T-helper 17 cell (primary cell): Measurements from ENCODE around the gene DHX16. TPM values are rescaled to one million over a fixed set of nuclear protein-coding genes. Genes with fewer than 3 reads are reported as not detected.
"Not testable (repeated sequence)": the region's sequence is repeated elsewhere in the genome, so short reads cannot be mapped to it uniquely, and the experiment has no call there.

Experiments
- ATAC-seq: fragments of 150-1000 bp; cut with Tn5 transposase; 2 replicates; pipeline ENCODE4 v1.10.0; 2021; ENCODE audit warnings: mild to moderate bottlenecking, moderate library complexity
- DNase-seq, 3 donors: peaks; one replicate each; pipeline versions ENCODE4 v3.0.0 to v3.0.0-alpha.2; 2020 to 2021
- H3K9me3 ChIP-seq: one replicate; pipeline ENCODE4 v1.7.0; 2013; ENCODE audit warnings: low read length, mild to moderate bottlenecking; ENCODE audit not compliant: control insufficient read depth, poor library complexity, severe bottlenecking
- H3K27ac Mint-ChIP-seq: one replicate; pipeline ENCODE4 v1.8.0; 2022; ENCODE audit warnings: mild to moderate bottlenecking, moderate library complexity, mixed read lengths
- H3K27me3 Mint-ChIP-seq: one replicate; pipeline ENCODE4 v1.8.0; 2022; ENCODE audit warnings: mixed read lengths
- H3K36me3 Mint-ChIP-seq: one replicate; pipeline ENCODE4 v1.8.0; 2022; ENCODE audit warnings: low read depth, mixed read lengths
- H3K4me1 Mint-ChIP-seq: one replicate; pipeline ENCODE4 v1.8.0; 2022; ENCODE audit warnings: mild to moderate bottlenecking, mixed read lengths
- H3K4me3 Mint-ChIP-seq: one replicate; pipeline ENCODE4 v1.8.0; 2022; ENCODE audit warnings: mild to moderate bottlenecking, moderate library complexity, mixed read lengths
- total RNA-seq, 4 donors: library from RNA in 2 of 4; stranded (reverse) in 2 of 4; gene quantifications; one replicate each; pipeline ENCODE4 v1.2.3 and lab custom pipeline; 2022 to 2026

Gene DHX16
- total RNA-seq (10 to 100 TPM; 23.5 to 25.6 TPM), total RNA-seq (lab: John Stamatoyannopoulos, UW) (74.2 to 118 reads per million in 2 donors)

- H3K27ac Mint-ChIP-seq, result peak within 1 kb of the TSS; percentile 95
- peaks cover 32% of the 10 kb centered on the region for H3K4me1 Mint-ChIP-seq
- no peaks in the 10 kb centered on the region for H3K27me3 Mint-ChIP-seq
- no peaks in the 10 kb centered on the region for H3K9me3 ChIP-seq
- peak within 1 kb of the TSS; percentile 94 for H3K4me3 Mint-ChIP-seq
- peaks cover 14% of the 10 kb centered on the region for H3K36me3 Mint-ChIP-seq
- DNase-seq, result peak; percentile 73 to 81 (median 79)
- ATAC-seq, result peak; percentile 84
Measured at GRCh38 chr6:30672445-30673253, at the start of gene DHX16. Gene DHX16 (minus strand): TSS chr6:30673006. CDS start chr6:30672841, 165 bp downstream.

DNA sequence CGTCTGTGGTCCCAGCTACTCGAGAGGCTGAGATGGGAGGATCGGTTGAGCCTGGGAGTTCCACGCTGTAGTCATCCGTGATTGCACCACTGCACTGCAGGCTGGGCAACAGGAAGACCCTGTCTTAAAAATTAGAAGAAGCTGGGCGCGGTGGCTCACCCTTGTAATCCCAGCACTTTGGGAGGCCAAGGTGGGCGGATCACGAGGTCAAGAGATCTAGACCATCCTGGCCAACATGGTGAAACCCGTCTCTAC, 49.1 kb upstream of the DHX16 start:
- not testable (repeated sequence) for H3K36me3 Mint-ChIP-seq, DNase-seq

DNA sequence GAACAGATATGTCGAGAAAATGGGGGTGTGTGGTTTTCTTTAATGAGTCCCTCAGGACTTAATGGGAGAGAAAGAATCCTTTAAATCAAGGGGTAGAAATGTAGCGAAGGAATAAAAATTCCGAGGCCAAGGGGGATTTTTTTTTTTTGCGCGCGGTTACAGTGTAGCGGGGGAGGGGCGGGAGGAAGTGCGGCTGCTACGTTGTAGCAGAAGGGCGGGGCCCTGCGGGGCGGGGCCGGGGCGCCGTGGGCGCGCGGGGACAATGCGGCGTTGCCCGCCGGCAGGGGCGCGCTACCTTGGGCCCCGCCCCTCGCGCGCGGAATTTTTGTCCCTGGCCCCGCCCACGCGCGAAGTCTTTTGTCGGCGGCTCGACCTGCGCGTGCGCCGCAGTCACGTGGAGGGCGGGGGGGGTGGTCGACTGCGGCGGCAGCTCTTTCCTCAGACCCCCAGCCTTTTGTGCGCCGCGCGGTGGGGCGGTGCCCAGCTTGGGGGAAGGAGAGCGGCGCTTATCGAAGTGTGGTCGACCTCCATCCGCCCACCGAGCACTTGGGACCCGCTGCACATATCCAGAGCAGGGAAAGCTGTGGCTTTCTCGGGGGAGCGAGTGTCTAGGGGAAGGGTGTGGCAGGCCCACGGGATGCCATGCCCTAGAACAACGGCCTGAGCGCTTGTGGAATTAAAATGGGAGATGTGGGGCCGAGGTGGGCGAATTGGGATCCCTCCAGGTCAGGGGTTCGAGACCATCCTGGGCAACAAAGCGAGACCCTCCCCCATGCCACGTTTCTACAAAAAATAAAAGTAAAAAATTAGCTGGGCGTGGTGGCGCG, 48.6 kb upstream of the DHX16 start:
- peak; percentile 47 for ATAC-seq
- no peaks in the 10 kb centered on the region for H3K9me3 ChIP-seq
- peaks cover 54% of the 10 kb centered on the region for H3K4me1 Mint-ChIP-seq
- H3K36me3 Mint-ChIP-seq, result peaks cover 9% of the 10 kb centered on the region
- DNase-seq, result peak; percentile 95 to 98 (median 96)
- no peaks in the 10 kb centered on the region for H3K27me3 Mint-ChIP-seq
- H3K27ac Mint-ChIP-seq, result peak overlapping the region; percentile 94
- peak overlapping the region; percentile 96 for H3K4me3 Mint-ChIP-seq

More for the DNA sequence above, 49.1 kb upstream of the DHX16 start:
- Mint-ChIP-seq H3K27ac (peak overlapping the region; percentile 94), H3K4me3 (peak overlapping the region; percentile 96), H3K4me1 (peaks cover 52% of the 10 kb centered on the region)
- H3K9me3 ChIP-seq, ATAC-seq, H3K27me3 Mint-ChIP-seq: not testable (repeated sequence)

- DNase-seq (peak; percentile 23 to 37 (median 24)), ATAC-seq (no peak)
- Mint-ChIP-seq H3K27me3 (no peaks in the 10 kb centered on the region), H3K27ac (peak overlapping the region; percentile 94), H3K4me1 (peaks cover 55% of the 10 kb centered on the region), H3K4me3 (peak overlapping the region; percentile 96), H3K36me3 (peaks cover 9% of the 10 kb centered on the region)
- H3K9me3 ChIP-seq, result no peaks in the 10 kb centered on the region
Measured at GRCh38 chr6:30720738-30721197, 48.0 kb upstream of the DHX16 start.

DNA sequence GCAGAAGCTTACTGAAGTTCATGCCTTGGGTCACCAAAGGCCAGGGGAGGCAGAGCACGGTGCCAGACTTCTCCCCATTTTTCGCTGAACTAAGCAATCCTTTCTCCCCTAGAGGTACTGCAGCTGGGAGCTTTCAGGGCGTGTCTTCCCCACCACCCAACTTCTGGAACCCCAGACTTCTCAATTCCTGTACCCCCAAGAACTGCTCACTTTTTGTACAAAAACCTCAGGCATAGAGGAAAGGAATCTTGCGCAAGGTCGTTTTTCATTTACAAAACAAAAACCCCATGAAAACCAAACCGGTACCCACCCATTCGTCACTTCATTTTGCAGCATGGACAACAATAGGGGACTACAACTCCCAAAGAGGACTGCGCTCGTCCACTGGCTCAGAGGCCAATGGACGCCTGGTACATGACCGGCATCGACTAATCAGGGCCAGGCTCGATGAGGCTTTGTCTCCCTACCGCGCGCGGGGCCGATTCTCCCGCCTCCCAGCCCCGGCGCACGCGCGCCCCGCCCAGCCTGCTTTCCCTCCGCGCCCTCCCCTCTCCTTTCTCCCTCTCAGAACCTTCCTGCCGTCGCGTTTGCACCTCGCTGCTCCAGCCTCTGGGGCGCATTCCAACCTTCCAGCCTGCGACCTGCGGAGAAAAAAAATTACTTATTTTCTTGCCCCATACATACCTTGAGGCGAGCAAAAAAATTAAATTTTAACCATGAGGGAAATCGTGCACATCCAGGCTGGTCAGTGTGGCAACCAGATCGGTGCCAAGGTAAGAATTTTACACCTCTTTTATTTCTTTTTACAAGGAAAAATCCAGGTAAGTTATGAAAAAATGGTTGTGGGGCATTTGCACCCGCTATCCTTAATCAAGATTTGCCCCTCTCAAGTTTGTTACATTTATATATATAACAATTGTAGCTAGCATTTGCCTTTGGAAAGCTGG, 47.3 kb upstream of the DHX16 start, which contains the start of gene TUBB:
TUBB (plus strand) TSS at position 562 of the 947 bp plus-strand sequence; CDS start at position 717, 155 bp downstream.
- peak; percentile 87 to 93 (median 92) for DNase-seq
- Mint-ChIP-seq H3K4me1 (peaks cover 56% of the 10 kb centered on the region), H3K4me3 (peak within 1 kb of the TSS; percentile 96), H3K27ac (peak within 1 kb of the TSS; percentile 94), H3K36me3 (peaks cover 8% of the 10 kb centered on the region), H3K27me3 (no peaks in the 10 kb centered on the region)
- no peaks in the 10 kb centered on the region for H3K9me3 ChIP-seq
- peak; percentile 67 for ATAC-seq

GRCh38 chr6:30719356-30719755, 46.5 kb upstream of the DHX16 start:
- H3K4me1 Mint-ChIP-seq, result peaks cover 55% of the 10 kb centered on the region
- H3K27ac Mint-ChIP-seq, result peak overlapping the region; percentile 94
- DNase-seq (no peak), ATAC-seq (no peak)
- H3K9me3 ChIP-seq, result no peaks in the 10 kb centered on the region
- peak overlapping the region; percentile 96 for H3K4me3 Mint-ChIP-seq
- H3K36me3 Mint-ChIP-seq, result peaks cover 8% of the 10 kb centered on the region
- H3K27me3 Mint-ChIP-seq, result no peaks in the 10 kb centered on the region

DNA sequence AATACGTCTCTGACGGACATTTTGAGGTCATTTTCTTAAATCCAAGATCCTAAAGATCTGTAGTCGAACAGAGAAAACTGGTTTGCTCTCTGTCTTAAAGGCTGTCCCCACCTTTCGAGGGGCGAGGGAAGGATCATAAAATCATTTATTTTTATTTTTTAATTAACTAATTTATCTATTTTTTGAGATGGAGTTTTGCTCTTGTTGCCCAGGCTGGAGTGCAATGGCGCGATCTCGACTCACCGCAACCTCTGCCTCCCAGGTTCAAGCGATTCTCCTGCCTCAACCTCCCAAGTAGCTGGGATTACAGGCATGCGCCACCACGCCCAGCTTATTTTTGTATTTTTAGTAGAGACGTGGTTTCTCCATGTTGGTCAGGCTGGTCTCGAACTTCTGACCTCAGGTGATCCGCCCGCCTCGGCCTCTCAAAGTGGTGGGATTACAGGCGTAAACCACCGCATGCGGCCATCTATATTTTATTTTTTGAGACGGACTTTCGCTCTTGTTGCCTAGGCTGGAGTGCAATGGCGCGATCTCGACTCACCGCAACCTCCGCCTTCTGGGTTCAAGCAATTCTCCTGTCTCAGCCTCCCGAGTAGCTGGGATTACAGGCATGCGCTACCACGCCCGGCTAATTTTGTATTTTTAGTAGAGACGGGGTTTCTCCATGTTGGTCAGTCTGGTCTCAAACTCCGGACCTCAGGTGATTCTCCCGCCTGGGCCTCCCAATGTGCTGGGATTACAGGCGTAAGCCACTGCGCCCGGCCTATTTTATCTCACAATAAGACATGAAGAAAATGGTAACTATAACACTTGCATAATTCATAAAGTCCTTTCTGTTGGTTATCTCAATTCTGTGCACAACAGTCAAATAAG, 45.3 kb upstream of the DHX16 start:
- not testable (repeated sequence) for H3K36me3 Mint-ChIP-seq, DNase-seq, ATAC-seq, H3K27me3 Mint-ChIP-seq, H3K9me3 ChIP-seq
- Mint-ChIP-seq H3K4me3 (peak overlapping the region; percentile 92), H3K4me1 (peaks cover 45% of the 10 kb centered on the region), H3K27ac (peak overlapping the region; percentile 97)

DNA sequence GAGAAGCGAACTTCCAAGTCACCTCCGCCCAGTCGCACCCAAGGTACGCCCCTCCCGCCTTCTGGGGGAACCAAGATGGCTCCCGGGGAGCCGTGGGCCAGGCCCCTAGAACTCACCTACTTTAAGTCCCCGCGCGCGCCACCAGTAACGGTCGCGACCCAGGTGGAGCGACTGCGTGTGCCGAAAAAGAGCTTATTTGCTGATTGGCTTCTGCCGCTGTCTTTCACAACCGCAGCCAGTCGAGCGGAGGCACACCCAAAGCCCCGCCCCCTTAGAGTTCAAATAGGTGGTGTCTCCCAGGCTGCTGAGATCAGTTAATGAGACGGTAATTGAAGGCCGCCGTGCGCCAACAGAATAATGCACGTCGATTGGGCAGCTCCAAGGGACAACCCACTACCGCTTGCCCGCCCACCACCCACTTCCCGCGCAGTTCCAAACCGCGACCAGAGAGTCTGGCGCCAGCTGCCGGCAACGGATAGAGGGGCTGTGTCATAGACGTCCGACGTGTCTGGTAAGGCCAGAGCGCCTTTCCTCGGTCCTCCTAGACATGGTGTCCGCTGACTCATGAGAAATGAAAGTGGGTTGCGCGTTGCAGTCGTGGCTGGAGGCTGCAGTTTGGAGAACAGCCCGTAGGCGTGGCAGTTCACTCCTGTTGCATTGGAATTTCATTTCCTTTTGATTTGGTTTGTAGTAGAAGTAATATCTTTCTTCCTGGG, 44.5 kb upstream of the DHX16 start, which contains the start of gene MDC1:
MDC1 (minus strand) TSS at position 153 of the 716 bp plus-strand sequence. CDS start 2,106 bp downstream, outside the sequence.
- no peaks in the 10 kb centered on the region for H3K9me3 ChIP-seq
- DNase-seq (peak; percentile 92 to 98 (median 93)), ATAC-seq (peak; percentile 80)
- peak within 1 kb of the TSS; percentile 92 for H3K4me3 Mint-ChIP-seq
- H3K36me3 Mint-ChIP-seq, result peaks cover 12% of the 10 kb centered on the region
- H3K27ac Mint-ChIP-seq, result peak within 1 kb of the TSS; percentile 97
- H3K4me1 Mint-ChIP-seq, result peaks cover 45% of the 10 kb centered on the region
- no peaks in the 10 kb centered on the region for H3K27me3 Mint-ChIP-seq

DNA sequence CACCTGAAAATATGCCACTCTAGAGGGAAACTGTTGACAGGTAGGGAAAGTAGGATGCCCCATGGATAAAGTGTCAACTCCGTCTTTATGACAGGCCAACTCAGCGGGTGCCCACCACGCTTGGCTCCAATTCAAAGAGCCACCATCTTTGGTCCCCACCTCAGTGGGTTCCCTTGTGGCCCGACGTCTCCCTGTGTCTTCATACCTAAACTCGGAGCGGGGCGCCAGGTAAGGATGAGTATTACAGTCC, 44.0 kb upstream of the DHX16 start:
- no peaks in the 10 kb centered on the region for H3K9me3 ChIP-seq
- no peak for DNase-seq
- Mint-ChIP-seq H3K4me1 (peaks cover 45% of the 10 kb centered on the region), H3K36me3 (peaks cover 15% of the 10 kb centered on the region), H3K27me3 (no peaks in the 10 kb centered on the region), H3K4me3 (peak overlapping the region; percentile 92), H3K27ac (peak overlapping the region; percentile 97)
- ATAC-seq, result no peak

DNA sequence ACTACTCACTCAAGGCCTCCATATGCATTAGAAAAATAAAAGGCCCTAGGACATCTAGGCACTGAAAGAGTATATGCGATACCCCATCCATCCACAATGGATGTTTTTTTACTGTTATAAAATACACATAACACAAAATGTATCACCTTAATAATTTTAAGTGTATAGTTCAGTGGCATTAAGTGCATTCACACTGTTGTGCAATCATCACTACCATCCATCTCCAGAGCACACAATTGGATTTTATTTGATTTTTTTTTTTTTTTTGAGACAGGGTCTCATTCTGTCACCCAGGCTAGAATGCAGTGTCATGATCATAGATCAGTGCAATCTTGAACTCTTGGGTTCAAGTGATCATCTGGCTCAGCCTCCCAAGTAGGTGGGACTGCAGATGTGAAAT, 41.5 kb upstream of the DHX16 start:
- H3K9me3 ChIP-seq, result no peaks in the 10 kb centered on the region
- Mint-ChIP-seq H3K4me3 (no peak overlapping the region), H3K27ac (no peak overlapping the region), H3K36me3 (peaks cover 15% of the 10 kb centered on the region), H3K4me1 (peaks cover 35% of the 10 kb centered on the region), H3K27me3 (no peaks in the 10 kb centered on the region)
- ATAC-seq (no peak), DNase-seq (no peak)

GRCh38 chr6:30712441-30712945, 39.7 kb upstream of the DHX16 start:
- DNase-seq (no peak), ATAC-seq (no peak)
- H3K4me3 Mint-ChIP-seq, result no peak overlapping the region
- no peaks in the 10 kb centered on the region for H3K27me3 Mint-ChIP-seq
- H3K36me3 Mint-ChIP-seq, result peaks cover 21% of the 10 kb centered on the region
- H3K4me1 Mint-ChIP-seq, result peaks cover 37% of the 10 kb centered on the region
- no peaks in the 10 kb centered on the region for H3K9me3 ChIP-seq
- H3K27ac Mint-ChIP-seq, result peak overlapping the region; percentile 16
